Loucy (cell line): Measurements from ENCODE around the gene CEL.

ENCODE experiments used
- EZH2phosphoT487 ChIP-seq: fragments of 200-600 bp; IDR thresholded peaks from 2 replicates; pipeline ENCODE4 v1.6.1; 2018; ENCODE audit warnings: antibody characterized with exemption, mild to moderate bottlenecking, moderate library complexity, borderline replicate concordance
- TF ChIP-seq, protein P1 (sequence below): fragments of 200-600 bp; sonication (generic); conservative IDR thresholded peaks from 2 replicates; pipeline ENCODE4 v1.5.1; 2014; ENCODE audit warnings: mild to moderate bottlenecking, antibody characterized with exemption, low read length

GRCh38 chr9:133023117-133023890 is 38.5 kb upstream of the CEL start:
- TF ChIP-seq, protein P1, sequence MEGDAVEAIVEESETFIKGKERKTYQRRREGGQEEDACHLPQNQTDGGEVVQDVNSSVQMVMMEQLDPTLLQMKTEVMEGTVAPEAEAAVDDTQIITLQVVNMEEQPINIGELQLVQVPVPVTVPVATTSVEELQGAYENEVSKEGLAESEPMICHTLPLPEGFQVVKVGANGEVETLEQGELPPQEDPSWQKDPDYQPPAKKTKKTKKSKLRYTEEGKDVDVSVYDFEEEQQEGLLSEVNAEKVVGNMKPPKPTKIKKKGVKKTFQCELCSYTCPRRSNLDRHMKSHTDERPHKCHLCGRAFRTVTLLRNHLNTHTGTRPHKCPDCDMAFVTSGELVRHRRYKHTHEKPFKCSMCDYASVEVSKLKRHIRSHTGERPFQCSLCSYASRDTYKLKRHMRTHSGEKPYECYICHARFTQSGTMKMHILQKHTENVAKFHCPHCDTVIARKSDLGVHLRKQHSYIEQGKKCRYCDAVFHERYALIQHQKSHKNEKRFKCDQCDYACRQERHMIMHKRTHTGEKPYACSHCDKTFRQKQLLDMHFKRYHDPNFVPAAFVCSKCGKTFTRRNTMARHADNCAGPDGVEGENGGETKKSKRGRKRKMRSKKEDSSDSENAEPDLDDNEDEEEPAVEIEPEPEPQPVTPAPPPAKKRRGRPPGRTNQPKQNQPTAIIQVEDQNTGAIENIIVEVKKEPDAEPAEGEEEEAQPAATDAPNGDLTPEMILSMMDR: no peak
- no peak for TF ChIP-seq EZH2phosphoT487
